HEK293T (cell line): Measurements from ENCODE around the gene CLK4.

Experiments used
- ARNT ChIP-seq: fragments of 450-650 bp; IDR thresholded peaks from 2 replicates; pipeline ENCODE4 v1.6.1; 2017; ENCODE audit warnings: mild to moderate bottlenecking
- BHLHE40 ChIP-seq: fragments of 450-650 bp; IDR thresholded peaks from 2 replicates; pipeline ENCODE4 v1.6.1; 2016; ENCODE audit warnings: mild to moderate bottlenecking, moderate library complexity, borderline replicate concordance
- L3MBTL2 ChIP-seq: fragments of 450-650 bp; conservative IDR thresholded peaks from 2 replicates; pipeline ENCODE4 v1.6.1; 2016; ENCODE audit warnings: mild to moderate bottlenecking
- SP1 ChIP-seq: fragments of 450-650 bp; IDR thresholded peaks from 2 replicates; pipeline ENCODE4 v1.6.1; 2017
- SUZ12 ChIP-seq: fragments of 450-650 bp; IDR thresholded peaks from 2 replicates; pipeline ENCODE4 v1.6.1; 2016; ENCODE audit warnings: mild to moderate bottlenecking

DNA sequence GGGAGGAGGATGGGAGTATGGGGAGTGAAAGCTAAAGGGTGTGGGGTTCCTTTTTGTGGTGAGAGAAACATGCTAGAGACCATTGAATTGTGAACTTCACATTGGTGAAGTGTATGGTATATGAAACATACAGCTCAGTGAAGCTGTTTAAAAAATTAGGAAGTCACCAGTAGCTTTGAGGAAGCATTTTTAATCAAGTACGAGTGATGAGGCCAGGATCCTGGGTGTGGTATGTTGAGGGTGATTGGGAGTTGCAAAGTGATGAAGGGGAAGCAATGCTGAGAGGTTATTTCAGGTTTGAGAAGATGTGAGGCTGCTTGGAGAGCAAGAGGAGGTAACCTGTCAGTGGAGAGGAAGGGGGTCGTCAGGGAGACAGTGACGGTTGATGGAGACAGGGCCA is 22.7 kb upstream of the CLK4 start:
- TF ChIP-seq BHLHE40 (no peak), SUZ12 (no peak), SP1 (no peak), L3MBTL2 (no peak), ARNT (no peak)
